GM18511 (cell line): ENCODE data around the gene GGTA1.

ENCODE experiments used
- ATAC-seq: cut with Tn5 transposase; IDR thresholded peaks from one replicate; pipeline ENCODE4 v1.9.1; 2021; ENCODE audit warnings: mild to moderate bottlenecking, moderate library complexity; ENCODE audit not compliant: unreplicated experiment

GGTA1 gene

GRCh38 chr9:121405899-121406298 is 93.7 kb downstream of the GGTA1 start:
- no peak for ATAC-seq
